Measurements from ENCODE around the gene DTX1. TPM values are rescaled to one million over a fixed set of nuclear protein-coding genes. Genes with fewer than 3 reads are reported as not detected.

Gene DTX1
- total RNA-seq, 1 experiment from 2014 or later, result 3.0 TPM

DNA sequence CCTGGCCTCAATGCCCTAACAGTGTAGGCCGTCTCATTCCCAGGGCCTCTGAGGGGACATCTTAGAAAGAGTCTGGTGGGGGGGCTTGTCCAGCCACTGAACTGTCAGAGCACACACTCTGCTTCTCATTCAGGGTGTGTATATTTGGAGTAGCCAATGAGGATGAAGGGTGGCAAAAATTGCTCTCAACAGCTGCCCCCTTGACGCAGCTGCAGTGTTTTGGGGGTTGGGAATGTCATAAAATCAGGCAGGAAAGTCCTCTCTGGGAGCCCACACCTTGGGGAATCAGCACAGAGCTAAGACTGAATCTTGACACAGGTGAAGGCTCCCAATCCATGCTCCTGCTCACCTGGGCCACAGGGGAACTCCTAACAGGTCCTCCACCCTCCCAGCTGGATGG, 77.5 kb downstream of the DTX1 start:
- H3K27ac Mint-ChIP-seq, result no peak overlapping the region
- H3K79me1 ChIP-seq (ENCODE audit: insufficient read depth, low read depth, low read length, poor library complexity, severe bottlenecking), result no peaks in the 10 kb centered on the region
- H2BK12ac ChIP-seq (ENCODE audit: insufficient read length, low read depth, low read length), result no peak overlapping the region
- peaks cover 36% of the 10 kb centered on the region for H3K27me3 Mint-ChIP-seq (ENCODE audit: low read depth)
- H3K4me1 Mint-ChIP-seq, result peaks cover 12 to 20% of the 10 kb centered on the region in 2 experiments
- no peak overlapping the region for H3K9ac ChIP-seq (ENCODE audit: extremely low read depth, insufficient read length, low read length)
- no peak overlapping the region for H3K4me2 ChIP-seq (ENCODE audit: insufficient read depth, insufficient read length, low read length)
- H3K27me3 ChIP-seq (ENCODE audit: insufficient read depth, low read length), result no peaks in the 10 kb centered on the region
- H3K9me3 ChIP-seq (ENCODE audit: control insufficient read depth, low read depth, low read length), result no peaks in the 10 kb centered on the region
- no peak overlapping the region for H3K56ac ChIP-seq (ENCODE audit: insufficient read length, low read depth, low read length)
- H2AK5ac ChIP-seq (ENCODE audit: insufficient read length, low read length), result no peak overlapping the region
- H3K79me2 ChIP-seq (ENCODE audit: insufficient read depth, low read length), result no peaks in the 10 kb centered on the region
- no peaks in the 10 kb centered on the region for H3K4me1 ChIP-seq (ENCODE audit: insufficient read depth, low read length)
- no peak overlapping the region for H3K27ac ChIP-seq (ENCODE audit: insufficient read length, low read depth, low read length)
- H3K23ac ChIP-seq (ENCODE audit: insufficient read length, low read depth, low read length), result no peak overlapping the region
- no peak overlapping the region for H3T11ph ChIP-seq (ENCODE audit: low read length)
- no peak overlapping the region for H4K91ac ChIP-seq (ENCODE audit: insufficient read length, low read depth, low read length)
- no peak overlapping the region for H4K8ac ChIP-seq (replicated peaks; ENCODE audit: insufficient read length, low read depth, low read length)
- no peak overlapping the region for H2BK20ac ChIP-seq (ENCODE audit: low read depth, low read length, poor library complexity, severe bottlenecking)
- H3K23me2 ChIP-seq (ENCODE audit: insufficient read length, low read depth, low read length, poor library complexity, severe bottlenecking), result peaks cover 12% of the 10 kb centered on the region
- H2AFZ ChIP-seq (ENCODE audit: low read length), result no peak overlapping the region
- no peak overlapping the region for H3K18ac ChIP-seq (ENCODE audit: insufficient read length, low read depth, low read length)
- no peak overlapping the region for H2BK15ac ChIP-seq (ENCODE audit: low read depth, low read length)
- WGBS (ENCODE audit: extremely low coverage, insufficient read length, low lambda C conversion rate), result no CpG with 5 or more reads among the region's 2 CpGs
- TF ChIP-seq, protein P1, sequence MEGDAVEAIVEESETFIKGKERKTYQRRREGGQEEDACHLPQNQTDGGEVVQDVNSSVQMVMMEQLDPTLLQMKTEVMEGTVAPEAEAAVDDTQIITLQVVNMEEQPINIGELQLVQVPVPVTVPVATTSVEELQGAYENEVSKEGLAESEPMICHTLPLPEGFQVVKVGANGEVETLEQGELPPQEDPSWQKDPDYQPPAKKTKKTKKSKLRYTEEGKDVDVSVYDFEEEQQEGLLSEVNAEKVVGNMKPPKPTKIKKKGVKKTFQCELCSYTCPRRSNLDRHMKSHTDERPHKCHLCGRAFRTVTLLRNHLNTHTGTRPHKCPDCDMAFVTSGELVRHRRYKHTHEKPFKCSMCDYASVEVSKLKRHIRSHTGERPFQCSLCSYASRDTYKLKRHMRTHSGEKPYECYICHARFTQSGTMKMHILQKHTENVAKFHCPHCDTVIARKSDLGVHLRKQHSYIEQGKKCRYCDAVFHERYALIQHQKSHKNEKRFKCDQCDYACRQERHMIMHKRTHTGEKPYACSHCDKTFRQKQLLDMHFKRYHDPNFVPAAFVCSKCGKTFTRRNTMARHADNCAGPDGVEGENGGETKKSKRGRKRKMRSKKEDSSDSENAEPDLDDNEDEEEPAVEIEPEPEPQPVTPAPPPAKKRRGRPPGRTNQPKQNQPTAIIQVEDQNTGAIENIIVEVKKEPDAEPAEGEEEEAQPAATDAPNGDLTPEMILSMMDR (conservative IDR thresholded peaks at IDR 0.05), result no peak
- no peak overlapping the region for H2BK120ac ChIP-seq (ENCODE audit: low read depth, low read length, poor library complexity, severe bottlenecking)
- no peak for DNase-seq
- H3K4me3 Mint-ChIP-seq, result no peak overlapping the region
- H4K20me1 ChIP-seq (ENCODE audit: control insufficient read depth, insufficient read depth, insufficient read length), result no peaks in the 10 kb centered on the region
- H3K9me3 Mint-ChIP-seq, result peaks cover 0 to 2% of the 10 kb centered on the region in 2 experiments; a peak in 2 of 5 replicates
- no peak overlapping the region for H3K14ac ChIP-seq (ENCODE audit: insufficient read depth, low read length)
- H3K36me3 Mint-ChIP-seq (ENCODE audit: insufficient read depth in 1 of 3, low read depth in 3 of 3), result no peaks in the 10 kb centered on the region
- H4K5ac ChIP-seq (ENCODE audit: insufficient read length, low read depth, low read length), result no peak overlapping the region
- no peak overlapping the region for H3K4ac ChIP-seq (ENCODE audit: low read depth, low read length)
- H2BK5ac ChIP-seq (ENCODE audit: insufficient read length, low read length), result no peak overlapping the region

Data from H9 (cell line).